T-helper 1 cell treated with Interleukin-12 subunit alpha and Interleukin-12 subunit beta and Interleukin-4 antibody, amounts not matched to agents 30 ng/mL and 1 ng/mL, for 36 hours (primary cell): ENCODE results near the gene PMF1. TPM values are rescaled to one million over a fixed set of nuclear protein-coding genes. Genes with fewer than 3 reads are reported as not detected.

Experiments
- intact Hi-C: fragments of 100-400 bp; cut with micrococcal nuclease; formaldehyde crosslinking; loops from one replicate; pipeline ENCODE4 v1.15.1; 2024
- total RNA-seq: library from RNA; stranded (reverse); gene quantifications from 2 replicates; pipeline ENCODE4 v1.2.3, GENCODE V29; 2022

Gene PMF1
- total RNA-seq, 1 donor from 2014 or later = 87.8 TPM

- intact Hi-C loops = no loop called here
Measured at GRCh38 chr1:156232201-156232894, 19.5 kb downstream of the PMF1 start.

GRCh38 chr1:156233426-156234127 is 20.8 kb downstream of the PMF1 start:
- intact Hi-C loops = no loop called here

GRCh38 chr1:156236164-156236563 is 23.4 kb downstream of the PMF1 start:
- intact Hi-C loops = no loop called here

- intact Hi-C loops = no loop called here
Measured at GRCh38 chr1:156238248-156238647, 25.4 kb downstream of the PMF1 start.

- intact Hi-C loops = no loop called here
Measured at GRCh38 chr1:156241311-156241811, 28.6 kb downstream of the PMF1 start.

- intact Hi-C loops = no loop called here
Measured at GRCh38 chr1:156241926-156242325, 29.1 kb downstream of the PMF1 start, which contains the start of gene BGLAP. BGLAP (plus strand) TSS chr1:156242184; CDS start chr1:156242232, 48 bp downstream.

GRCh38 chr1:156242738-156243137 is 29.9 kb downstream of the PMF1 start:
- intact Hi-C loops = no loop called here

- intact Hi-C loops = no loop called here
Measured at GRCh38 chr1:156244126-156244525, 31.3 kb downstream of the PMF1 start.

GRCh38 chr1:156244712-156245111 is 31.9 kb downstream of the PMF1 start:
- intact Hi-C loops = no loop called here

GRCh38 chr1:156245451-156246232 is 32.8 kb downstream of the PMF1 start:
- intact Hi-C loops = no loop called here

GRCh38 chr1:156246241-156246780 is 33.5 kb downstream of the PMF1 start:
- intact Hi-C loops = no loop called here

GRCh38 chr1:156246781-156247459 is 34.1 kb downstream of the PMF1 start:
- intact Hi-C loops = no loop called here

- intact Hi-C loops = no loop called here
Measured at GRCh38 chr1:156247460-156248322, 34.9 kb downstream of the PMF1 start, which contains the start of gene PAQR6. PAQR6 (minus strand) TSS chr1:156248056; CDS start chr1:156246731, 1,325 bp downstream.

GRCh38 chr1:156248323-156248683 is 35.5 kb downstream of the PMF1 start:
- intact Hi-C loops = no loop called here

- intact Hi-C loops = no loop called here
Measured at GRCh38 chr1:156249593-156249992, 36.8 kb downstream of the PMF1 start.

- intact Hi-C loops = no loop called here
Measured at GRCh38 chr1:156251527-156251926, 38.7 kb downstream of the PMF1 start.

- intact Hi-C loops = no loop called here
Measured at GRCh38 chr1:156253634-156254033, 40.8 kb downstream of the PMF1 start.

- intact Hi-C loops = no loop called here
Measured at GRCh38 chr1:156257711-156258110, 44.9 kb downstream of the PMF1 start.

GRCh38 chr1:156258859-156259258 is 46.1 kb downstream of the PMF1 start:
- intact Hi-C loops = no loop called here

GRCh38 chr1:156259805-156260204 is 47.0 kb downstream of the PMF1 start:
- intact Hi-C loops = no loop called here
